SK-N-SH treated with all-trans-retinoic acid at 6 μM for 48 hours (cell line): ENCODE measurements around the gene TCERG1L.

ENCODE experiments used
- ARNTL ChIP-seq: fragments of 450-650 bp; formaldehyde crosslinking; IDR thresholded peaks from 2 replicates; pipeline ENCODE4 v1.5.0; 2020; ENCODE audit warnings: low read depth, mild to moderate bottlenecking, moderate library complexity, borderline replicate concordance
- CREB5 ChIP-seq: fragments of 250-450 bp; sonication (Bioruptor Pico); IDR thresholded peaks from 2 replicates; pipeline ENCODE4 v1.5.1; 2020; ENCODE audit warnings: low read depth, mild to moderate bottlenecking, moderate library complexity
- ESRRG ChIP-seq: fragments of 250-450 bp; sonication (Bioruptor Pico); IDR thresholded peaks from 2 replicates; pipeline ENCODE4 v1.6.1; 2021; ENCODE audit warnings: mild to moderate bottlenecking
- OSR1 ChIP-seq: fragments of 250-450 bp; sonication (Bioruptor Pico); IDR thresholded peaks from 2 replicates; pipeline ENCODE4 v1.8.0; 2022; ENCODE audit warnings: moderate library complexity, mild to moderate bottlenecking, inconsistent platforms
- PATZ1 ChIP-seq: fragments of 250-450 bp; sonication (Bioruptor Pico); IDR thresholded peaks from 2 replicates; pipeline ENCODE4 v1.8.0; 2020; ENCODE audit warnings: mild to moderate bottlenecking, moderate library complexity, borderline replicate concordance
- RARB ChIP-seq: fragments of 250-450 bp; sonication (Bioruptor Pico); IDR thresholded peaks from 2 replicates; pipeline ENCODE4 v1.8.0; 2021; ENCODE audit warnings: mild to moderate bottlenecking, moderate library complexity
- SNAI2 ChIP-seq: fragments of 250-450 bp; sonication (Bioruptor Pico); IDR thresholded peaks from 2 replicates; pipeline ENCODE4 v1.5.0; 2020; ENCODE audit warnings: mild to moderate bottlenecking, moderate library complexity
- TCF4 ChIP-seq: fragments of 250-450 bp; sonication (Bioruptor Pico); IDR thresholded peaks from 2 replicates; pipeline ENCODE4 v1.8.0; 2021; ENCODE audit warnings: mild to moderate bottlenecking, moderate library complexity, borderline replicate concordance
- TOX ChIP-seq: fragments of 250-450 bp; sonication (Bioruptor Pico); IDR thresholded peaks from 2 replicates; pipeline ENCODE4 v1.8.0; 2021; ENCODE audit warnings: mild to moderate bottlenecking, moderate library complexity, borderline replicate concordance
- TSHZ2 ChIP-seq: fragments of 250-450 bp; sonication (Bioruptor Pico); IDR thresholded peaks from 2 replicates; pipeline ENCODE4 v1.5.0; 2020; ENCODE audit warnings: mild to moderate bottlenecking, moderate library complexity
- ZC3H10 ChIP-seq: fragments of 250-450 bp; sonication (Bioruptor Pico); IDR thresholded peaks from 2 replicates; pipeline ENCODE4 v1.5.1; 2021; ENCODE audit warnings: mild to moderate bottlenecking, moderate library complexity
- ZFP3 ChIP-seq: fragments of 250-450 bp; sonication (Bioruptor Pico); IDR thresholded peaks from 2 replicates; pipeline ENCODE4 v1.5.0; 2020; ENCODE audit warnings: mild to moderate bottlenecking, moderate library complexity
- ZFP30 ChIP-seq: fragments of 450-650 bp; formaldehyde crosslinking; IDR thresholded peaks from 2 replicates; pipeline ENCODE4 v1.5.0; 2022; ENCODE audit warnings: mild to moderate bottlenecking, moderate library complexity
- ZNF8 ChIP-seq: fragments of 450-650 bp; formaldehyde crosslinking; IDR thresholded peaks from 2 replicates; pipeline ENCODE4 v1.5.0; 2020; ENCODE audit warnings: mild to moderate bottlenecking, moderate library complexity

- TF ChIP-seq OSR1 (CRISPR knock-in tag) (no peak), RARB (CRISPR knock-in tag) (no peak), TOX (CRISPR knock-in tag) (no peak), PATZ1 (no peak), TCF4 (CRISPR knock-in tag) (no peak), ZNF8 (no peak), ARNTL (CRISPR knock-in tag) (no peak), ESRRG (no peak), ZFP3 (CRISPR knock-in tag) (no peak), ZC3H10 (CRISPR knock-in tag) (no peak), CREB5 (CRISPR knock-in tag) (no peak), ZFP30 (CRISPR knock-in tag) (no peak), TSHZ2 (CRISPR knock-in tag) (no peak), SNAI2 (no peak)
Measured at GRCh38 chr10:131119626-131120355, 191.7 kb downstream of the TCERG1L start.
